Stimulated activated CD8-positive, alpha-beta memory T cell treated with anti-CD3 and anti-CD28 coated beads, Interleukin-12 subunit alpha, Interleukin-12 subunit beta, amount 100 ng/mL, for 4 hours (primary cell): Measurements from ENCODE around the gene GNA14.
"Not testable (repeated sequence)": the region's sequence is repeated elsewhere in the genome, so short reads cannot be mapped to it uniquely, and the experiment has no call there.

Experiments
- DNase-seq: peaks from one replicate; pipeline ENCODE4 v3.0.0-alpha.2; 2020; ENCODE audit warnings: low read depth

Gene GNA14

GRCh38 chr9:77402286-77402685, 245.8 kb downstream of the GNA14 start:
- DNase-seq, result no peak

GRCh38 chr9:77399964-77400363, 248.2 kb downstream of the GNA14 start:
- DNase-seq, result no peak

GRCh38 chr9:77398581-77398980, 249.5 kb downstream of the GNA14 start:
- not testable (repeated sequence) for DNase-seq

GRCh38 chr9:77392328-77392727, 255.8 kb downstream of the GNA14 start:
- no peak for DNase-seq

- no peak for DNase-seq
Measured at GRCh38 chr9:77391834-77392233, 256.3 kb downstream of the GNA14 start.

- DNase-seq, result no peak
Measured at GRCh38 chr9:77386187-77386586, 261.9 kb downstream of the GNA14 start.

GRCh38 chr9:77384406-77384805, 263.7 kb downstream of the GNA14 start:
- DNase-seq, result no peak

GRCh38 chr9:77375956-77376532, 272.1 kb downstream of the GNA14 start:
- DNase-seq, result no peak

- no peak for DNase-seq
Measured at GRCh38 chr9:77374266-77374665, 273.9 kb downstream of the GNA14 start.
